D341Med (cell line): ENCODE results near the gene ADCY10.
"Not testable (repeated sequence)": the region's sequence is repeated elsewhere in the genome, so short reads cannot be mapped to it uniquely, and the experiment has no call there.

Experiments
- DNase-seq: peaks from one replicate; pipeline ENCODE4 v3.0.0; 2012; ENCODE audit warnings: low spot score

Gene ADCY10

GRCh38 chr1:167913895-167914496 is at the start of gene ADCY10:
Gene ADCY10 (minus strand): TSS chr1:167914134. CDS start chr1:167905140, 8,994 bp downstream.
- no peak for DNase-seq

GRCh38 chr1:167957710-167958109 is 43.8 kb upstream of the ADCY10 start:
- DNase-seq = no peak

GRCh38 chr1:167955915-167956314 is 42.0 kb upstream of the ADCY10 start:
- DNase-seq = no peak

- no peak for DNase-seq
Observed at GRCh38 chr1:167950569-167950968, 36.6 kb upstream of the ADCY10 start.

GRCh38 chr1:167949785-167950184 is 35.9 kb upstream of the ADCY10 start:
- DNase-seq = no peak

- DNase-seq = no peak
Observed at GRCh38 chr1:167947733-167948132, 33.8 kb upstream of the ADCY10 start.

GRCh38 chr1:167943541-167943940 is 29.6 kb upstream of the ADCY10 start:
- DNase-seq = no peak

- no peak for DNase-seq
Observed at GRCh38 chr1:167940264-167940663, 26.3 kb upstream of the ADCY10 start.

GRCh38 chr1:167938080-167938636 is 24.2 kb upstream of the ADCY10 start:
- DNase-seq = no peak

- no peak for DNase-seq
Observed at GRCh38 chr1:167937709-167938010, 23.7 kb upstream of the ADCY10 start.

GRCh38 chr1:167936930-167937708 is 23.2 kb upstream of the ADCY10 start, which contains the start of gene MPC2:
Gene MPC2 (minus strand): TSS chr1:167937072. CDS start chr1:167935841, 1,231 bp downstream.
- DNase-seq = peak; percentile 66

GRCh38 chr1:167936068-167936929 is 22.4 kb upstream of the ADCY10 start, which contains the start of gene DCAF6:
Gene DCAF6 (plus strand): TSS chr1:167936683. CDS start chr1:167936912, 229 bp downstream.
- peak; percentile 99 for DNase-seq

GRCh38 chr1:167935216-167936067 is 21.5 kb upstream of the ADCY10 start:
- DNase-seq = peak; percentile 53

- no peak for DNase-seq
Observed at GRCh38 chr1:167934426-167935215, 20.7 kb upstream of the ADCY10 start.

- no peak for DNase-seq
Observed at GRCh38 chr1:167933788-167934187, 19.9 kb upstream of the ADCY10 start.

GRCh38 chr1:167929725-167930124 is 15.8 kb upstream of the ADCY10 start:
- no peak for DNase-seq

- not testable (repeated sequence) for DNase-seq
Observed at GRCh38 chr1:167928919-167929318, 15.0 kb upstream of the ADCY10 start.

- no peak for DNase-seq
Observed at GRCh38 chr1:167928457-167928852, 14.5 kb upstream of the ADCY10 start.

GRCh38 chr1:167927046-167927754 is 13.3 kb upstream of the ADCY10 start:
- no peak for DNase-seq

GRCh38 chr1:167926486-167926997 is 12.6 kb upstream of the ADCY10 start:
- DNase-seq = no peak
